HepG2 (cell line): ENCODE results near the gene ZDHHC6. TPM values are rescaled to one million over a fixed set of nuclear protein-coding genes. Genes with fewer than 3 reads are reported as not detected.

Experiments
- FOSL2 ChIP-seq: sonication (generic); formaldehyde crosslinking; IDR thresholded peaks from 2 replicates; pipeline ENCODE4 v1.4.0; 2020; ENCODE audit warnings: missing genetic modification reagents
- GATA4 ChIP-seq: sonication (generic); IDR thresholded peaks from 2 replicates; pipeline ENCODE4 v1.6.1; 2016; ENCODE audit warnings: antibody characterized with exemption, low read depth, borderline replicate concordance
- MEIS1 ChIP-seq: sonication (generic); formaldehyde crosslinking; IDR thresholded peaks from 2 replicates; pipeline ENCODE4 v1.9.0; 2021; ENCODE audit warnings: mild to moderate bottlenecking, missing genetic modification reagents, moderate library complexity, borderline replicate concordance
- MTF2 ChIP-seq: sonication (generic); formaldehyde crosslinking; IDR thresholded peaks from 2 replicates; pipeline ENCODE4 v1.5.0; 2020; ENCODE audit warnings: missing genetic modification reagents, borderline replicate concordance
- PHF5A ChIP-seq: IDR thresholded peaks from one replicate; pipeline ENCODE4 v1.6.1; 2018; ENCODE audit warnings: low read depth, missing genetic modification reagents; ENCODE audit not compliant: unreplicated experiment
- TAF1 ChIP-seq: sonication (generic); formaldehyde crosslinking; IDR thresholded peaks from 2 replicates; pipeline ENCODE4 v1.4.0; 2020; ENCODE audit warnings: missing genetic modification reagents
- TAF15 ChIP-seq: fragments of 200-400 bp; formaldehyde crosslinking; IDR thresholded peaks from one replicate; pipeline ENCODE4 v1.6.1; 2018; ENCODE audit warnings: mild to moderate bottlenecking, low read depth, low read length; ENCODE audit not compliant: poor library complexity, severe bottlenecking
- TEAD3 ChIP-seq: optimal IDR thresholded peaks from 2 replicates; pipeline ENCODE3; 2016; ENCODE audit warnings: borderline replicate concordance
- ZNF12 ChIP-seq: sonication (generic); formaldehyde crosslinking; IDR thresholded peaks from 2 replicates; pipeline ENCODE4 v1.5.0; 2020; ENCODE audit warnings: missing genetic modification reagents
- ZNF224 ChIP-seq: sonication (generic); formaldehyde crosslinking; IDR thresholded peaks from 2 replicates; pipeline ENCODE4 v1.5.0; 2020; ENCODE audit warnings: mild to moderate bottlenecking, missing genetic modification reagents
- ZNF263 ChIP-seq: sonication (generic); formaldehyde crosslinking; IDR thresholded peaks from 2 replicates; pipeline ENCODE4 v1.4.0; 2020; ENCODE audit warnings: missing genetic modification reagents
- ZNF431 ChIP-seq: sonication (generic); formaldehyde crosslinking; IDR thresholded peaks from 2 replicates; pipeline ENCODE4 v1.9.0; 2022; ENCODE audit warnings: missing genetic modification reagents, low read depth, mild to moderate bottlenecking, borderline replicate concordance
- ZNF441 ChIP-seq: sonication (generic); formaldehyde crosslinking; IDR thresholded peaks from 2 replicates; pipeline ENCODE4 v1.7.0; 2021; ENCODE audit warnings: missing genetic modification reagents, borderline replicate concordance
- polyA plus RNA-seq, 8 experiments: library from polyadenylated mRNA; depleted of rRNA in 3 of 8; stranded (reverse) in 7 of 8; unstranded in 1 of 8; fragments of >200 nt; fragmentation: Illumina TruSeq in 4 of 8; extraction: Trizol in 4 of 8; gene quantifications; 2 replicates each; pipeline versions ENCODE4 v1.2.1 to v1.2.3, GENCODE V29; 2011 to 2016; ENCODE audit warnings: low read depth in 4 of 8, missing spikeins in 1 of 8, mixed read lengths in 1 of 8; ENCODE audit not compliant: insufficient read depth in 1 of 8
- total RNA-seq, 5 experiments: library from RNA; depleted of rRNA; stranded (reverse); fragments of >200 nt; fragmentation: Illumina TruSeq; extraction: Trizol; gene quantifications; 2 replicates each; pipeline ENCODE4 v1.2.3, GENCODE V29; 2016; ENCODE audit warnings: low read depth in 1 of 5
- TF ChIP-seq, protein P1 (sequence below), 2 experiments: IDR thresholded peaks; 2 replicates each; pipeline ENCODE4 v1.6.1; 2011 to 2012; ENCODE audit warnings: low read length in 2 of 2, borderline replicate concordance in 1 of 2, low read depth in 1 of 2, mild to moderate bottlenecking in 1 of 2, moderate library complexity in 1 of 2
- TF ChIP-seq, protein P2 (sequence below): sonication (generic); formaldehyde crosslinking; IDR thresholded peaks from 2 replicates; pipeline ENCODE4 v1.4.0; 2020; ENCODE audit warnings: missing genetic modification reagents

The ZDHHC6 gene
- total and polyA plus RNA-seq, 2 of the 13 experiments (the other 11 are each of a cell fraction or from before 2014, with no cell fraction given): 20.9 to 49.4 TPM

DNA sequence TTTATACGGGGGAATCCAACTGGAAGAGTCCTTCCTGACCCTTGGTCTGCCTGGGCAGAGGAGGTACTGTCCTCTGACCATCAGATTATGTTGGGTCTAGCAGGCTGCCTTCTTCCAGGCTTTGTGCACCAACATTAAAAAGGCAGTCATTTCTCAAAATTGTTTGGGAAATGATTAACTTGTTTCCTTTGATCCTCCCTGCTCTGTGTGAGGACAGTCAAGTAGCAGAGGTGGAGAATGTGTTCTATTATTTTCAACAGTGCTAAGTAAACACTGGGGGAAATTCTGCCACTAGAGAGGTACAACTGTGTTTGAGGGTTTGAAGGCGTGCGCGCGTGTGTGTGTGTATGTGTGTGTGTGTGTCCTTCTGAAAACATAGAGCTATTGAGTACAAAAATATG lies 52.2 kb downstream of the ZDHHC6 start (continued):
- TF ChIP-seq, protein P1, sequence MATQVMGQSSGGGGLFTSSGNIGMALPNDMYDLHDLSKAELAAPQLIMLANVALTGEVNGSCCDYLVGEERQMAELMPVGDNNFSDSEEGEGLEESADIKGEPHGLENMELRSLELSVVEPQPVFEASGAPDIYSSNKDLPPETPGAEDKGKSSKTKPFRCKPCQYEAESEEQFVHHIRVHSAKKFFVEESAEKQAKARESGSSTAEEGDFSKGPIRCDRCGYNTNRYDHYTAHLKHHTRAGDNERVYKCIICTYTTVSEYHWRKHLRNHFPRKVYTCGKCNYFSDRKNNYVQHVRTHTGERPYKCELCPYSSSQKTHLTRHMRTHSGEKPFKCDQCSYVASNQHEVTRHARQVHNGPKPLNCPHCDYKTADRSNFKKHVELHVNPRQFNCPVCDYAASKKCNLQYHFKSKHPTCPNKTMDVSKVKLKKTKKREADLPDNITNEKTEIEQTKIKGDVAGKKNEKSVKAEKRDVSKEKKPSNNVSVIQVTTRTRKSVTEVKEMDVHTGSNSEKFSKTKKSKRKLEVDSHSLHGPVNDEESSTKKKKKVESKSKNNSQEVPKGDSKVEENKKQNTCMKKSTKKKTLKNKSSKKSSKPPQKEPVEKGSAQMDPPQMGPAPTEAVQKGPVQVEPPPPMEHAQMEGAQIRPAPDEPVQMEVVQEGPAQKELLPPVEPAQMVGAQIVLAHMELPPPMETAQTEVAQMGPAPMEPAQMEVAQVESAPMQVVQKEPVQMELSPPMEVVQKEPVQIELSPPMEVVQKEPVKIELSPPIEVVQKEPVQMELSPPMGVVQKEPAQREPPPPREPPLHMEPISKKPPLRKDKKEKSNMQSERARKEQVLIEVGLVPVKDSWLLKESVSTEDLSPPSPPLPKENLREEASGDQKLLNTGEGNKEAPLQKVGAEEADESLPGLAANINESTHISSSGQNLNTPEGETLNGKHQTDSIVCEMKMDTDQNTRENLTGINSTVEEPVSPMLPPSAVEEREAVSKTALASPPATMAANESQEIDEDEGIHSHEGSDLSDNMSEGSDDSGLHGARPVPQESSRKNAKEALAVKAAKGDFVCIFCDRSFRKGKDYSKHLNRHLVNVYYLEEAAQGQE (IDR thresholded peaks at IDR 0.05; ENCODE audit: borderline replicate concordance in 1 of 2, low read depth in 1 of 2, low read length in 2 of 2): peak in 1 of 2 experiments; percentile 48; a peak in 1 of 4 replicates
- no peak for TF ChIP-seq MTF2 (CRISPR knock-in tag)
- TF ChIP-seq TAF15: no peak
- peak; percentile 81; the same call in 1 of the 2 replicates for TF ChIP-seq MEIS1 (CRISPR knock-in tag)
- no peak for TF ChIP-seq ZNF431 (CRISPR knock-in tag)
- TF ChIP-seq ZNF263: peak; percentile 31; the same call in 1 of the 2 replicates
- no peak for TF ChIP-seq ZNF224
- TF ChIP-seq TAF1 (CRISPR knock-in tag): 0 out of 2 replicates have a peak, but pooled peaks have one; percentile 30
- TF ChIP-seq ZNF441 (CRISPR knock-in tag): peak; percentile 39; the same call in 1 of the 2 replicates
- TF ChIP-seq PHF5A (CRISPR knock-in tag): peak; percentile 71
- TF ChIP-seq, protein P2, sequence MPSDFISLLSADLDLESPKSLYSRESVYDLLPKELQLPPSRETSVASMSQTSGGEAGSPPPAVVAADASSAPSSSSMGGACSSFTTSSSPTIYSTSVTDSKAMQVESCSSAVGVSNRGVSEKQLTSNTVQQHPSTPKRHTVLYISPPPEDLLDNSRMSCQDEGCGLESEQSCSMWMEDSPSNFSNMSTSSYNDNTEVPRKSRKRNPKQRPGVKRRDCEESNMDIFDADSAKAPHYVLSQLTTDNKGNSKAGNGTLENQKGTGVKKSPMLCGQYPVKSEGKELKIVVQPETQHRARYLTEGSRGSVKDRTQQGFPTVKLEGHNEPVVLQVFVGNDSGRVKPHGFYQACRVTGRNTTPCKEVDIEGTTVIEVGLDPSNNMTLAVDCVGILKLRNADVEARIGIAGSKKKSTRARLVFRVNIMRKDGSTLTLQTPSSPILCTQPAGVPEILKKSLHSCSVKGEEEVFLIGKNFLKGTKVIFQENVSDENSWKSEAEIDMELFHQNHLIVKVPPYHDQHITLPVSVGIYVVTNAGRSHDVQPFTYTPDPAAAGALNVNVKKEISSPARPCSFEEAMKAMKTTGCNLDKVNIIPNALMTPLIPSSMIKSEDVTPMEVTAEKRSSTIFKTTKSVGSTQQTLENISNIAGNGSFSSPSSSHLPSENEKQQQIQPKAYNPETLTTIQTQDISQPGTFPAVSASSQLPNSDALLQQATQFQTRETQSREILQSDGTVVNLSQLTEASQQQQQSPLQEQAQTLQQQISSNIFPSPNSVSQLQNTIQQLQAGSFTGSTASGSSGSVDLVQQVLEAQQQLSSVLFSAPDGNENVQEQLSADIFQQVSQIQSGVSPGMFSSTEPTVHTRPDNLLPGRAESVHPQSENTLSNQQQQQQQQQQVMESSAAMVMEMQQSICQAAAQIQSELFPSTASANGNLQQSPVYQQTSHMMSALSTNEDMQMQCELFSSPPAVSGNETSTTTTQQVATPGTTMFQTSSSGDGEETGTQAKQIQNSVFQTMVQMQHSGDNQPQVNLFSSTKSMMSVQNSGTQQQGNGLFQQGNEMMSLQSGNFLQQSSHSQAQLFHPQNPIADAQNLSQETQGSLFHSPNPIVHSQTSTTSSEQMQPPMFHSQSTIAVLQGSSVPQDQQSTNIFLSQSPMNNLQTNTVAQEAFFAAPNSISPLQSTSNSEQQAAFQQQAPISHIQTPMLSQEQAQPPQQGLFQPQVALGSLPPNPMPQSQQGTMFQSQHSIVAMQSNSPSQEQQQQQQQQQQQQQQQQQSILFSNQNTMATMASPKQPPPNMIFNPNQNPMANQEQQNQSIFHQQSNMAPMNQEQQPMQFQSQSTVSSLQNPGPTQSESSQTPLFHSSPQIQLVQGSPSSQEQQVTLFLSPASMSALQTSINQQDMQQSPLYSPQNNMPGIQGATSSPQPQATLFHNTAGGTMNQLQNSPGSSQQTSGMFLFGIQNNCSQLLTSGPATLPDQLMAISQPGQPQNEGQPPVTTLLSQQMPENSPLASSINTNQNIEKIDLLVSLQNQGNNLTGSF (CRISPR knock-in tag): no peak
- TF ChIP-seq GATA4: no peak
- peak; percentile 84 for TF ChIP-seq FOSL2 (CRISPR knock-in tag)
- TF ChIP-seq ZNF12 (CRISPR knock-in tag): peak; percentile 66; the same call in 1 of the 2 replicates
- peak; percentile 90 for TF ChIP-seq TEAD3 (CRISPR knock-in tag)
